ENCODE results near the gene SERPINE3. TPM values are rescaled to one million over a fixed set of nuclear protein-coding genes. Genes with fewer than 3 reads are reported as not detected.

Gene SERPINE3
- total and polyA plus RNA-seq, 4 donors = 0.63 TPM; not detected in 3

GRCh38 chr13:51412431-51412830 is 72.9 kb downstream of the SERPINE3 start (continued):
- no peak for TF ChIP-seq HNF4A (conservative IDR thresholded peaks at IDR 0.05)

Small RNA genes lying within 50 kb of the gene (small RNA-seq; reads per million reads assigned to genes)
- not detected for gene MIR5693

Other genes starting within 250 kb of the SERPINE3 start
- gene C13orf42, start 228.4 kb upstream of the SERPINE3 start, total RNA-seq = under 1 TPM in 1 of 2 donors, not detected in 1; 0.08 TPM
- gene C13orf42, start 228.4 kb upstream of the SERPINE3 start, polyA plus RNA-seq = not detected
- gene FAM124A, start 117.3 kb upstream of the SERPINE3 start, total RNA-seq = under 1 TPM; 0.51 to 0.92 TPM
- under 1 TPM; 0.33 to 0.40 TPM for gene FAM124A, start 117.3 kb upstream of the SERPINE3 start, polyA plus RNA-seq
- gene INTS6, start 113.3 kb downstream of the SERPINE3 start, total RNA-seq = 10 to 100 TPM; 25.4 to 61.4 TPM
- 10 to 100 TPM; 11.4 to 12.3 TPM for gene INTS6, start 113.3 kb downstream of the SERPINE3 start, polyA plus RNA-seq
- 10 to 100 TPM in 1 of 2 donors, 1 to 10 TPM in 1; 5.1 to 10.5 TPM for gene WDFY2, start 244.8 kb downstream of the SERPINE3 start, total RNA-seq
- 1 to 10 TPM; 3.4 to 6.4 TPM for gene WDFY2, start 244.8 kb downstream of the SERPINE3 start, polyA plus RNA-seq